Epidermal melanocyte (primary cell): Measurements from ENCODE around the gene KLB.
"Not testable (repeated sequence)": the region's sequence is repeated elsewhere in the genome, so short reads cannot be mapped to it uniquely, and the experiment has no call there.

Source experiments
- DNase-seq: peaks from one replicate; pipeline ENCODE4 v3.0.0; 2011; ENCODE audit warnings: low spot score; ENCODE audit not compliant: insufficient read length

Gene KLB

GRCh38 chr4:39406763-39407583 lies at the start of gene KLB:
Gene KLB, plus strand, starts transcription at chr4:39406930. Its CDS starts 20 bp downstream, at chr4:39406950.
- DNase-seq: no peak

DNA sequence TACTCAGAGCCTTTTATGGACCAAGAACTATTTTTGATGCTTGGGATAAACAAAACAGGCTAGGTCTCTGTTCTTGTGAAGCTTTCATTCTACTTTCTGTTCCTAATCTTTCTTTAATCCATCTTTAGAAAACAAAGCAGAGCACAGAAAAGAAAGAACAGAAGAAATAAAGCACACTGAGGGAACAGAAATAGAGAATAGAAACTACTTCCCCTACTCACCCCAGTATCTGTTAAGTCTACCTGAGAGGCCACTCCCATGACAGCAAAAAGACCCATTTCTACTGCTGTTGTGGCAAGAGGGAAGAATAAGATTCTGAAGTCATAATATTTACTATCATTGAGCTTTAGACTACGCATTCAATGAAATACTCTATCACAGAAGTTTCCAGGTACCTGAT lies 49.7 kb upstream of the KLB start:
- DNase-seq: no peak

DNA sequence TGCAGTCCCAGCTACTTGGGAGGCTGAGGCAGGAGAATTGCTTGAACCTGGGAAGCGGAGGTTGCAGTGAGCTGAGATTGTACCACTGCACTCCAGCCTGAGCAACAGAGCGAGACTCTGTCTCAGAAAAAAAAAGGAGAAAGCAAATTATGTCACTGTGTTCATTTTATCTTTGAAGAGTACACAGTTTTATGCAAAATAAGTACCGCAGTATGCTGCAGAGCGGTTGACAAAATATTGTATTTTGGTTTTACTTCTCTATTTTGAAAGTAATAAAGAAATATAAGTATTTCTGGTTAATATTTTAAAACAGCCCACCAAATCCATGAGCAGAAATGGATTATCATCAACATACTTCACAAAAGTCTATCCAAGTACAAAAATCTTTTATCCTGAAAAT lies 46.1 kb upstream of the KLB start:
- not testable (repeated sequence) for DNase-seq

- DNase-seq: no peak
These were observed 43.9 kb upstream of the KLB start for GRCh38 chr4:39362827-39363226.

GRCh38 chr4:39363773-39364393 lies 42.8 kb upstream of the KLB start:
- no peak for DNase-seq

DNA sequence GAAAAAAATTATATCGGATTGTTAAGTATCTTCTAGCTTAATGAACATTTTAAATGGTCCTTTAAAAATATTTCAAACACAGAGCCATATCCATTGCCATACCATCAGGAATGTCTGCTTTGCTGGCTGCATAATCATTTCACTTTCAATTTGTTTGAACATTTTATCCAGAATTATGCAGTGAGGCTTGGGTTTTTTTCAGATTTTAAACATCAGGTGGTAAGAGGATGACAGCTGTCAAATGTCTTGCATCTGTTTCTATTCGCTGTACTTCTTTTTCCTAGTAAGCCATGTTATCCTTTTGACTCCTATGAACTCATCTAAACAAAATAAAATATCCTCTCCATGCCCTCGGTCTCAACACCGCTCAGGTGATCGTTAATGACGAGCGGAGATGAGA lies 41.4 kb upstream of the KLB start:
- no peak for DNase-seq

DNA sequence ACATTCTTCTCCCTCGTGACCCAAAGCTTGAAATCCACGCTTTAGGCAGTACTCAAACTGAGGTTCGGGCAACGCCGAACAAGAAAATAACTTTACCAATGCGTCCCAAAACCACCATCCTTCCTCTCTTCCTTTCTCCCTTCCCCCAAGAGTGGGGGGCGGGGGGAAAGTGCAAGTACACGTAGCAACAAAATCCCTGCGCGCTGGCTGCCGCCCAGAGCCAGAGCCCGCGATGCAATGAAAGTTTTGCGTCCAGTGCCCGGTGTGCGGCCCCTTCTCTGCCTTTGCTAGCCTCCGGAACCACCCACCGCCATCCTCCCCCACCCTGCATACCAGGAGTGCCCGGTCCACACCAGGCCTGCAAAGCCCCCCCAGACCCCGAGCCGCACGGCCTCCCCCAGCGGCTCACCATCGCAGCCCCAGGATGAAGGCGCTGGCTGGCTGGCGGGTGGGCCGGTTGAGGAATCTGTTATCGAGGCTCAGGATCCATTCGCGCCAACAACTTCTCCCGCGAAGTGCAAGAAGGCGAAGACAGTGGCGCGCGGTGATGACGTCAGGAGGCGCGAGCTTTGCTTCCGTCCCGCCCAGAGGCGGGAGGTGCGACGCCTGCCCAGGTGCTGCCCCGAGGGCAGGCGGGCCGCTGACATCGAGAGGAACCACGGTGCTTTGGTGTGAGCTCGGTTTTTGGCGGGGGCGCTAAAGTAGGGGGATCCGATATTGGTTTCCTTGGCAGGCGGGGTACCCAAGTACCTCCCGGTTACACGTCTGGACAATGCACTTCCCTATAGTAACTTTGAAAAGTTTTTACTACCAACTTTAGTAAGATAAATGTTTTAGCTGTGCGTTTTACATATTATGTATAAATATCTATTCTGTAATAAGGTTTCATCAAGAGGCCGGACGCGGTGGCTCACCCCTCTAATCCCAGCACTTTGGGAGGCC lies 40.6 kb upstream of the KLB start, which contains the start of gene RFC1:
TSS of gene RFC1 (minus strand) at position 533 of the 942 bp plus-strand sequence. CDS start at position 412, 121 bp downstream.
- DNase-seq: peak; percentile 63

DNA sequence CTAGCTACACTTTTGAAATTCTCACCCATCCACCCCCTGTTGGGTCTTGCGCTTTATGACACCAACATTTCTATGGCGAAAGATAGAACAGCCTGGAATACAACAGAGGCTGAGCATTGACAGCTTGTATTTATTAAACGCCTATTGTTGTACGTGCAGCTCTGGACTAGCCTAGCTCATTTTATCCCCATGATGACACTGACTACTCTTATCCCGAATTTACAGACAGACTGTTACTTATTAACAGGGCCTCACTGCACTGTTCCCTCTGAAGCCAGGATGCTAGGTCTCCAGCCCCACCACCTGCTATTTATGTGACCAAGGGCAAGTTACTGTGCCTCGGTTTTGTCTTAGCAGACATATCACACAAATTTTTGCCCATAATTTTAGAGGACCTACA lies 39.6 kb upstream of the KLB start:
- no peak for DNase-seq

- DNase-seq: no peak
These were observed 37.4 kb upstream of the KLB start for GRCh38 chr4:39369301-39369700.

- DNase-seq: not testable (repeated sequence)
These were observed 35.5 kb upstream of the KLB start for GRCh38 chr4:39371209-39371608.

GRCh38 chr4:39375478-39375877 lies 31.3 kb upstream of the KLB start:
- DNase-seq: no peak

- DNase-seq: no peak
These were observed 23.0 kb upstream of the KLB start for GRCh38 chr4:39383690-39384089.

DNA sequence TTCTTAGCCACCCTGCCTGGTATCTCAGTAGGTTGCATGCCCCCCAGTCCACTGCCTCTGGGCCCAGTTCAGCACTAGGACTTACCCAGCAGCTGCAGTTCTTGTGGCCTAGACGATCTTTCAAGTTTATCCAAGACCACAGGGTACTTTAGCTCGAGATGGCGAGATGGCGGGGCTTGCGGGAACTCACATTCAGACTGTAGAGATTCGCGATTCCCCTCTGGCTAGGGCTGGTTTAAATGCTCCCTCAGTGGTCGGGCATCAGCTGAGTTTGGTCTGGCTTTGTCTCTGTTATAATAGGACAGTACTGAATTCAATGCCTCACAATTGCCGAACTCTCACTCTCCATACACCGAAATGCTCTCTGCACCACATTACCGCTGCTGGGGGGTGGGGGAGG lies 22.2 kb upstream of the KLB start:
- no peak for DNase-seq

GRCh38 chr4:39390603-39391002 lies 16.1 kb upstream of the KLB start:
- DNase-seq: no peak

DNA sequence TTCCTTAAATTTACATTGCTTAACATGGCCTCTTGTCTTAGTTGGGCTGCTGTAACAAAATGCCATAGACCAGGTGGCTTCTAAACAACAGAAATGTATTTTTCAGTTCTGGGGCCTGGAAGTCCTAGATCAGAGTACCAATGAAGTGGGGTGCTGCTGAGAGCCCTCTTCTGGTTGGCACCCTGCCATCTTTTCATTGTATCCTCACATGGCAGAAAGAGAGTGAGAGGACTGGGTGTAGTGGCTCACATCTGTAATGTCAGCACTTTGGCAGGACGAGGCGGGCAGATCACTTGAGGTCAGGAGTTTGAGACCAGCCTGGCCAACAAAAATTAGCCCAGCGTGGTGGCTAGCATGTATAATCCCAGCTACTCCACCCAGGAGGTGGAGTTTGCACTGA lies 12.0 kb upstream of the KLB start:
- DNase-seq: no peak

GRCh38 chr4:39401640-39402039 lies 5.1 kb upstream of the KLB start:
- DNase-seq: not testable (repeated sequence)

- DNase-seq: no peak
These were observed 805 bp downstream of the KLB start for GRCh38 chr4:39407584-39407885.

- DNase-seq: no peak
These were observed 3.7 kb downstream of the KLB start for GRCh38 chr4:39410415-39410814.

DNA sequence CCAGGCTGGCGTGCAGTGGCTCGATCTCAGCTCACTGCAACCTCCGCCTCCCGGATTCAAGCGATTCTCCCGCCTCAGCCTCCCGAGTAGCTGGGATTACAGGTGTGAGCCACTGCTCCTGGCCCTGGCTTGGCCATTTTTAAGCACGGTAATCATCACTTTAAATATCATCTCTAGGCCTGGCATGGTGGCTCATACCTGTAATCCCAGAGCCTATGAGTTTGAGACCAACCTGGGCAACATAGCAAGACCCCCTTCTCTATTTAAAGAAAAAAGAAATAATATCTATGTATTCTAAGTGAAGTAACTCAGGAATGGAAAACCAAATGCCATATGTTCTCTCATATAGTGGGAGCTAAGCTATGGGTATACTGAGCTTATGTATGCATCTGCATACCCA lies 4.8 kb downstream of the KLB start:
- DNase-seq: not testable (repeated sequence)

DNA sequence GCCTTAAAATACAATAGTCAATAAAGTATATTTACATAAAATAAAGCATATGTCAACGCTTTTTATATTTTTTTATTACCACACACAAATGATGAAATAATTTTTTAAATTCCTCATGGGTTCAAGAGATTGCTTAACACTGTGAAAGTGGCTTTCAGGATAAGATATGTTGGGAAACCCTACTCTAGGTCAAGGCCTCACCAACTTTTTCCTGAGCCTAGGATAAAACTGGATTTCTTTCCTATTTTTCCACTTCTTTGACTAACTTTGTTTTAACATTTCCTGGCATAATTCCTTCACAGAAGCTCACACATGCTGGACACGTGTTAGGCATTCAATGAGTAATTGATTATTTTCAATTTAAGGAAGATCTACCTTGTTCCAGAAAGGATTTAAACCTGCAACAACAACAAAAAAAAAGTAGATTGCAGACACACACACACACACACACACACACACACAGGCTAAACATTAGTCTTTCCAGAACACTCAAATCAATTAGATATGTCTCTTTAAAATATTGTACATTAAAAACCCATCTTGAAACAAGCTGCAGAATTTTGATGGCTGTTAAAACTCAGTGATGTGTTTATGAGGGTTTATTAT lies 9.1 kb downstream of the KLB start:
- DNase-seq: no peak

- no peak for DNase-seq
These were observed 15.5 kb downstream of the KLB start for GRCh38 chr4:39422247-39422646.

DNA sequence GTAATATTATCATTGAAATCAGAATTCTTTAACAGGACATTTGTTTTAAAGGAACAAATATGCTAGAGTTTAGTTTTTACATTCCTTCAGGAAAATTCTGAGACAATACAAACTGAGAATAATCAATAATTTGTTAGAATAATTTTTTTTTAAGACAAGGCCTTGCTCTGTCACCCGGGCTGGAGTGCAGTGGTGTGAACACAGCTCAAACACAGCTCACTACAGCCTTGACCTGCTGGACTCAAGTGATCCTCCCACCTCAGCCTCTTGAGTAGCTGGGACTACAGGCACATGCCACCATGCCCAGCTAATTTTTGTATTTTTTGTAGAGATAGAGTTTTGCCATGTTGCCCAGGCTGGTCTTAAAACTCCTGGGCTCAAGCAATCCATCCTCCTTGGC lies 18.6 kb downstream of the KLB start:
- DNase-seq: not testable (repeated sequence)
